Measurements from ENCODE around the gene RAB11A. TPM values are rescaled to one million over a fixed set of nuclear protein-coding genes. Genes with fewer than 3 reads are reported as not detected.

RAB11A gene
- total RNA-seq, 2 donors from 2014 or later: 122 to 183 TPM

GRCh38 chr15:65873256-65873655 lies 4.0 kb downstream of the RAB11A start:
- no peaks in the 10 kb centered on the region for H3K27me3 ChIP-seq
- no peak overlapping the region for H3K4me3 ChIP-seq
- peaks cover 18% of the 10 kb centered on the region for H3K36me3 ChIP-seq
- H3K4me1 ChIP-seq: peaks cover 0 to 50% of the 10 kb centered on the region in 2 donors
- H3K9me3 ChIP-seq: no peaks in the 10 kb centered on the region
- H3K27ac ChIP-seq: no peak overlapping the region
- TF ChIP-seq CTCF (IDR thresholded peaks at IDR 0.05): no peak
- DNase-seq (ENCODE audit: low spot score): no peak

- Histone ChIP-seq H3K4me1 (peaks cover 0 to 46% of the 10 kb centered on the region in 2 donors), H3K9me3 (no peaks in the 10 kb centered on the region), H3K4me3 (no peak overlapping the region), H3K36me3 (peaks cover 39% of the 10 kb centered on the region), H3K27me3 (no peaks in the 10 kb centered on the region), H3K27ac (no peak overlapping the region)
- no peak for TF ChIP-seq CTCF (IDR thresholded peaks at IDR 0.05)
- no peak for DNase-seq (ENCODE audit: low spot score)
Observed at GRCh38 chr15:65875458-65875857, 6.2 kb downstream of the RAB11A start.

GRCh38 chr15:65877749-65878148 lies 8.5 kb downstream of the RAB11A start:
- no peak for TF ChIP-seq CTCF (IDR thresholded peaks at IDR 0.05)
- no peaks in the 10 kb centered on the region for H3K27me3 ChIP-seq
- H3K36me3 ChIP-seq: peaks cover 57% of the 10 kb centered on the region
- no peak overlapping the region for H3K27ac ChIP-seq
- no peak for DNase-seq (ENCODE audit: low spot score)
- no peak overlapping the region for H3K4me3 ChIP-seq
- peaks cover 0 to 30% of the 10 kb centered on the region in 2 donors for H3K4me1 ChIP-seq
- no peaks in the 10 kb centered on the region for H3K9me3 ChIP-seq

- TF ChIP-seq CTCF (IDR thresholded peaks at IDR 0.05): no peak
- no peaks in the 10 kb centered on the region for H3K27me3 ChIP-seq
- no peak overlapping the region for H3K4me3 ChIP-seq
- no peaks in the 10 kb centered on the region for H3K9me3 ChIP-seq
- no peak for DNase-seq (ENCODE audit: low spot score)
- peaks cover 50% of the 10 kb centered on the region for H3K36me3 ChIP-seq
- H3K4me1 ChIP-seq: peaks cover 0 to under 1% of the 10 kb centered on the region in 2 donors
- H3K27ac ChIP-seq: no peak overlapping the region
Observed at GRCh38 chr15:65881766-65882434, 12.6 kb downstream of the RAB11A start.

- no peak overlapping the region for H3K4me3 ChIP-seq
- DNase-seq (ENCODE audit: low spot score): no peak
- TF ChIP-seq CTCF (IDR thresholded peaks at IDR 0.05): no peak
- no peaks in the 10 kb centered on the region for H3K4me1 ChIP-seq
- no peaks in the 10 kb centered on the region for H3K9me3 ChIP-seq
- H3K36me3 ChIP-seq: peaks cover 52% of the 10 kb centered on the region
- no peak overlapping the region for H3K27ac ChIP-seq
- no peaks in the 10 kb centered on the region for H3K27me3 ChIP-seq
Observed at GRCh38 chr15:65883571-65883970, 14.3 kb downstream of the RAB11A start.

- Histone ChIP-seq H3K27me3 (no peaks in the 10 kb centered on the region), H3K27ac (no peak overlapping the region), H3K4me1 (no peaks in the 10 kb centered on the region)
Observed at GRCh38 chr15:65884511-65884910, 15.2 kb downstream of the RAB11A start.

More at GRCh38 chr15:65884511-65884910, 15.2 kb downstream of the RAB11A start:
- no peak for DNase-seq (ENCODE audit: low spot score)
- no peaks in the 10 kb centered on the region for H3K9me3 ChIP-seq
- H3K4me3 ChIP-seq: no peak overlapping the region
- no peak for TF ChIP-seq CTCF (IDR thresholded peaks at IDR 0.05)
- H3K36me3 ChIP-seq: peaks cover 45% of the 10 kb centered on the region

All from right atrium auricular region (tissue), 2 donors.